ENCODE results near the gene SMYD3. TPM values are rescaled to one million over a fixed set of nuclear protein-coding genes. Genes with fewer than 3 reads are reported as not detected.

Gene SMYD3
- total RNA-seq, 1 experiment from 2014 or later: 17.4 TPM

- CTCF ChIA-PET: no interaction called here
- no peak for DNase-seq (ENCODE audit: low read depth, low spot score)
- Histone ChIP-seq H3K27ac (ENCODE audit: low read length) (no peak overlapping the region), H3K4me1 (ENCODE audit: control insufficient read depth, insufficient read depth, low read length) (no peaks in the 10 kb centered on the region; the same call in 1 of the 2 replicates), H3K4me3 (ENCODE audit: low read depth in 2 of 2, low read length in 2 of 2) (no peak overlapping the region), H3K36me3 (ENCODE audit: control insufficient read depth, insufficient read depth, low read length) (no peaks in the 10 kb centered on the region), H3K27me3 (ENCODE audit: control insufficient read depth, insufficient read depth, low read length) (no peaks in the 10 kb centered on the region), H3K9me3 (ENCODE audit: control insufficient read depth, insufficient read depth, low read depth, low read length) (no peaks in the 10 kb centered on the region)
- ATAC-seq: no peak
- TF ChIP-seq TCF7L2 (IDR thresholded peaks at IDR 0.05; ENCODE audit: low read depth, low read length): no peak
- TF ChIP-seq REST (IDR thresholded peaks at IDR 0.05; ENCODE audit: insufficient read depth in 1 of 2, low read depth in 2 of 2, low read length in 1 of 2): no peak
- TF ChIP-seq POLR2AphosphoS5 (IDR thresholded peaks at IDR 0.05; ENCODE audit: low read depth, low read length): no peak
- no peak for TF ChIP-seq CTCF (IDR thresholded peaks at IDR 0.05)
- no peak for TF ChIP-seq SIN3A (IDR thresholded peaks at IDR 0.05; ENCODE audit: borderline replicate concordance, insufficient read depth, low read depth, low read length)
- intact Hi-C loops (cut with micrococcal nuclease; ENCODE audit: unreplicated experiment) (no loop called here), in situ Hi-C loops (cut with HindIII; ENCODE audit: low pct_unique_long_range_greater_than_20kb, low sequenced_read_pairs) (no loop called here)
- POLR2A ChIA-PET: no interaction called here
- BruUV-seq (replicated peaks): no TSS peak
Measured at GRCh38 chr1:245952383-245953026, 554.6 kb downstream of the SMYD3 start.

- Histone ChIP-seq H3K4me3 (ENCODE audit: low read depth in 2 of 2, low read length in 2 of 2) (no peak overlapping the region), H3K27ac (ENCODE audit: low read length) (no peak overlapping the region), H3K36me3 (ENCODE audit: control insufficient read depth, insufficient read depth, low read length) (no peaks in the 10 kb centered on the region), H3K27me3 (ENCODE audit: control insufficient read depth, insufficient read depth, low read length) (no peaks in the 10 kb centered on the region), H3K4me1 (ENCODE audit: control insufficient read depth, insufficient read depth, low read length) (no peaks in the 10 kb centered on the region; the same call in 1 of the 2 replicates), H3K9me3 (ENCODE audit: control insufficient read depth, insufficient read depth, low read depth, low read length) (no peaks in the 10 kb centered on the region)
- in situ Hi-C loops (cut with HindIII; ENCODE audit: low pct_unique_long_range_greater_than_20kb, low sequenced_read_pairs): no loop called here
- TF ChIP-seq REST (IDR thresholded peaks at IDR 0.05; ENCODE audit: insufficient read depth in 1 of 2, low read depth in 2 of 2, low read length in 1 of 2): no peak
- TF ChIP-seq SIN3A (IDR thresholded peaks at IDR 0.05; ENCODE audit: borderline replicate concordance, insufficient read depth, low read depth, low read length): no peak
- no peak for TF ChIP-seq CTCF (IDR thresholded peaks at IDR 0.05)
- TF ChIP-seq TCF7L2 (IDR thresholded peaks at IDR 0.05; ENCODE audit: low read depth, low read length): no peak
- TF ChIP-seq POLR2AphosphoS5 (IDR thresholded peaks at IDR 0.05; ENCODE audit: low read depth, low read length): no peak
- POLR2A ChIA-PET: no interaction called here
- intact Hi-C loops (cut with micrococcal nuclease; ENCODE audit: unreplicated experiment): no loop called here
- CTCF ChIA-PET: no interaction called here
- no peak for ATAC-seq
- BruUV-seq (replicated peaks): no TSS peak
- DNase-seq (ENCODE audit: low read depth, low spot score): no peak
Measured at GRCh38 chr1:245948786-245949185, 558.3 kb downstream of the SMYD3 start.

Measured in Panc1 (cell line).